NCI-H2227 (cell line): ENCODE results near the gene ASAP2.

Experiments
- DNase-seq: peaks from one replicate; lab custom pipeline; 2025; ENCODE audit not compliant: unreplicated experiment; lab: John Stamatoyannopoulos, UW

ASAP2 gene

GRCh38 chr2:9398881-9399780 lies 192.5 kb downstream of the ASAP2 start:
- DNase-seq: no peak

DNA sequence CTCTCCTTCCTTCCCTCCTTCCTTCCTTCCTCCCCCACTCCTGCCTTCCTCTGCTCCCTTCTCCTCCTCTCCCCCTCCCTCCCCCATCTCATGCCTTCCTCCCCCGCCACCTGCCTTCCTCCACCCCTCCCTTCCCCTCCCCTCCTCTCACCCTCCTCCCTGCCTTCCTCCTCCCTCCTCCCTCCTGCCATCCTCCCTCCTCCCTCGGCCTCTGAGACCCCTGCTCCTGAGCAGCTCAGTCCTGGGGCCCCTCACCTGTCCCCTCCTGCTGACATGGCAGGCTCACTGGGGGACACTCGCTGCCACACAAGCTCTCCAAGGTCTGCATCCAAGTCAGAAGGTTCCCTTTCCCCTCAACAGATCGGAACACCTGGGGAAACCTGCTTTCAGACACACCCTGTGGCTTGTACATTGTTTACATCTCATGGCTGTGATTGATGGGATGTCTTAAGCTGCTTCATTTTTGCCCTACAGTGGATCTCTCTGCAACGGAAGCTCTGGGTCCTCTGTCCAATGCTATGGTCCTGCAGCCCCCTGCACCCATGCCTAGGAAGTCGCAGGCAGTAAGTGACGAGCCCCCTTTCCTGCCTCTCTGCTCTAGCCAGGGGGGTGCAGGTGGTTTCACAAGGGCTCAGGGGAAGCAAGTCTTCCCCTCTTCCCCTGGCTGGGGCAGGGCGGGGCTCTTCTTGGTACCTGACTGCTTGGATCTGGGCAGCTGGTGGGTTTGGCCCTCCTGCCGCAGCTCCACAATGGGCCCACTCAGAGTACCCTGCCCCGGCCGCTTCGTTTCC lies 193.9 kb downstream of the ASAP2 start:
- no peak for DNase-seq

DNA sequence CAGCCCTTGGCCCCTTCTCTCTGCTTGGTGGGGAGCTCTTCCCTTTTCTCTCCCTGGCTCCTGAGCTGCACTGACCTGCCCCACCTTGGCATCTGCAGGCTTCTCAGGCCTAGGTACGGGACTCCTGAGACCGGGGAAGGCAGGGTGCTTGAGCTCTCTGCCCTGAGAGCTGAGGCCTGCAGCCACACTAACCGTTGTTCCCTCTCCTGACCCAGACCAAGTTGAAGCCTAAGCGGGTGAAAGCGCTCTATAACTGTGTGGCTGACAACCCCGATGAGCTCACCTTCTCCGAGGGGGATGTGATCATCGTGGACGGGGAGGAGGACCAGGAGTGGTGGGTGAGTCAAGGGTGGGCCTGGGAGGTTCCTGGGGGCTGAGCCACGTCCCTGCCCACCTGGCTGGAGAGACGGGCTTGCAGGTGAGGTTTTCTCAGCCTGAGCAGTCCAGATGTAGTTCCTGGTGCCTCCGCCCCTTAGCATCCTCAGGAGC lies 194.5 kb downstream of the ASAP2 start:
- DNase-seq: no peak

DNA sequence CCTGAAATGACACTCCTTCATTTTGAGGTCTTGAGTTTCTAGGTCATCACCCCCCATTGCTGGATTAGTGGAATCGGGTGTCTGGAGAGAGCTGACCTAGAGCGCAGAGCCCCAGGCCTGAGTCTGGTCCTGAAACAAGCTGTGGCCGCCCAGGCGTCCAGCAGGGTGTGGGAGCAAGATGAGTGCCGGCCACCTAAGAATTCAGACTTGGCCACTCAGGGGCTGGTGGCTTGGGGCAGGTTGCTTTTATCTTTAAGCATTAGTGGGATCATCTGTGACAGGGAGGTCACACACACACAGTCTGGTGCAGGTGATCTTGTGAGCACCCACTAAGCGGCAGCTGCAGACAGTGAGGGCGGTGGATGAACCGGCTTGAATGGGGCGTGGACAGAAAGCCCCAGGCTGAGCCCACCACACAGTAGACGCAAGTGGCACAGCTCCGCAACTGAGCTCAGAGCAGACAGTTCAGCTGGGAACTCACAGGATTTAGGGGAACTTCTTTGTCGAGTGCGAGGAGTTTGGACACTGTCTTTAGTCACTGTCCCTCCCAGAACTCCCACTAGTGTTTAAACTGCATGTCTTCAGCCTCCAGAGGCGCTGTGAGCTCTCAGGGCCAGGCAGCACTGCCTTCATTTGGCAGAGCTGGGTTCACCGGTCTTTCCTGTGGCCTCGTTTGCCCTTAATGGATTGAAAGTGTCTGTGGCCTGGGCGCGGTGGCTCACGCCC lies 195.2 kb downstream of the ASAP2 start:
- DNase-seq: no peak

- no peak for DNase-seq
These were observed 197.3 kb downstream of the ASAP2 start for GRCh38 chr2:9403924-9404323.

DNA sequence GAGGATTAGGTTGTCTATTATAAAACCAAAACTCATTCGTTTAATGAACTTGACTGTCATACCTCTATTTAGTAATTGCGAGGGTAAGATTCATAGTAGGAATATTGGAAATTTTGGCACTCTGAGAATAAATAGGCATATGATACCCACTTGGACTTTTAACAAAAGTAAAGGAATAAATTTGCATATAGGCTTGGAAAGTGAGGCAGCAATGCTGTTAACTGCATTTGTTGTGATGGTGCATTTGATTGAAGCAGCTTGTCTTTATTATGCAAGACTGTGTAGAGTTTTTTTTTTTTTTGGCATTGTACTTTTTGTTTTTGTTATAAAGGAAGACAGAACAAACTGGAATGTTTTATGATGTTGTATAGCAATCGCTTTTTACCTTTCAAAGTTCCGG lies 197.8 kb downstream of the ASAP2 start:
- DNase-seq: no peak

DNA sequence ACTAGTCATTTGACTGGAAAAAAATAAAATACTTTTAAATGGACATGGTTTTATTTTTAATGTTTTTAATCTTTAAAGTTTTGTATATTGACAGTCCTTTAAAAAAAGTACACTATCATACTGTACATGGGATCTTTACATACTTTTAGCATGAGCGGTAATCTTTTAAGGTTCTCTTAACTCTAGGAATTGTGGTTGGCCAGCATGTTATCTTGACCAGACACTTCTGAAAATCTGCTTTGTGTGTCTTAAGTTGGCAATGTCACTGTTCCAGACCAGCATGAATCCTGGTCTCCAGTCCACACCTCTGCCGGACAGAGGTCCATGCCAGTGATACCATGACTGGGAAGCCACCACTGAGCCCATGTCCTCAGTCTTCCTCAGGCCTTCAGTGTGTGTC lies 199.0 kb downstream of the ASAP2 start:
- DNase-seq: no peak

- DNase-seq: no peak
These were observed 200.1 kb downstream of the ASAP2 start for GRCh38 chr2:9406529-9407362.

GRCh38 chr2:9407363-9407811 lies 200.8 kb downstream of the ASAP2 start:
- no peak for DNase-seq

DNA sequence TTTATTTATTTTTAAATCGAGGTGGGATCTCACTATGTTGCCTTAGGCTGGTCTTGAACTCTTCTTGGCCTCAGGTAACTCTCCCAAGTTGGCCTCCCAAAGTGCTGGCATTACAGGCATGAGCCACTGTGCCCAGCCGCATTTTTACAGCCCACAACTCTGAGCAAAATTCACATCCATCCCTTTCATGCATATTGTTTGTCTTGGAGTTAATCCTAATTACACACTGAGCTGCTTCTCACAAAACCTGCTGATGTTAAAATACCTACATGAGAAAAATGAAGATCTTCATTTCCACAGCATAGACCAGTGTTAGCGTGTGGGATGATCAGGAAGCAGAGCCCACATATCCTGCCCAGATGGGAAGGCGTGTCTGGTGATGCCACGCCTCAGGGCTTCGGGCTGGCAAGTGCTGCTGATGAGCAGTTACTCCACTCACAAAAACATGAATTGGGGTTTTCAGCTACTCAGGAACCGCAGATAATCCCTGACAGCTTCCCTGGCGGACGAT lies 202.1 kb downstream of the ASAP2 start:
- DNase-seq: no peak

GRCh38 chr2:9410108-9410507 lies 203.5 kb downstream of the ASAP2 start:
- DNase-seq: no peak

- no peak for DNase-seq
These were observed 206.2 kb downstream of the ASAP2 start for GRCh38 chr2:9412781-9413180.

- DNase-seq: no peak
These were observed 209.0 kb downstream of the ASAP2 start for GRCh38 chr2:9415516-9416169.

- no peak for DNase-seq
These were observed 209.8 kb downstream of the ASAP2 start for GRCh38 chr2:9416267-9416961.

DNA sequence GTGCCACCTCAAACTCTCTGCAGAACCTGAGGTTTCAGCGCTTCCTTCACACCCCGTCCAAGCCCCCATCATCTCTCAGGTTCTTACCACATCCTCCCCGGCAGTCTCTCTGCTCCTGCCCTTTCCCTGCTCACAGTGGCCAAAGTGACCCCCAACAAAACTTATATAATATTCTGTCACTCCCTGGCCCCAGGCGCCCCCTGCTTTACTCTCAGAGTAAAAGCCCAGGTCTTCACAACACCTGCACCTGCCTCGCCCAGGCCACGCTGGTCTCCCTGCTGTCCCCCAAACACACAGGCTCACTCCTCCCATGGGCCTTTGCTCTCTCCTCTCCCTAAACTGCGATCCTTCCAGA lies 210.3 kb downstream of the ASAP2 start:
- DNase-seq: no peak

GRCh38 chr2:9417725-9418124 lies 211.1 kb downstream of the ASAP2 start:
- DNase-seq: no peak

- DNase-seq: no peak
These were observed 212.1 kb downstream of the ASAP2 start for GRCh38 chr2:9418746-9419145.

GRCh38 chr2:9419541-9419940 lies 212.9 kb downstream of the ASAP2 start:
- DNase-seq: no peak

DNA sequence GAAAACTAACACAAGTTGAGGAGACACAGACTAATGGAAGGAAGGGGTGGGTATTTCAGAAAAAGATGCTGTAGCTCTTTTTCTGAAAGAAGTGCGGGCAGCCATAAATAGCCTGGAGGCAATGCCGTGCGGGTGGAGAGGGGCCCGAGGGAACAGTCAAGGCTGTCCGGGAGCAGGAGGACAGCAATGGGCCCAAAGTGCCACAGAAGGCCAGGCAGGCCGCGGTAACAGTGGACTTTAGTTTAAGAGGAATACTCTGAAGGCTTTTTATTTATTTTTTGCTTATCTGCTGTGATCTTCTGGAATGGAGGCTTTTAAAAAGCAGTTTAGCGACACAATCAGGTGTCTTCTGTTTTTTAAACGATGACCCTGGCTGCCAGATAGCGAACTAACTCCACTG lies 213.9 kb downstream of the ASAP2 start:
- no peak for DNase-seq
